Smooth muscle cell (in vitro differentiated cells): ENCODE measurements around the gene PLXNA4. TPM values are rescaled to one million over a fixed set of nuclear protein-coding genes. Genes with fewer than 3 reads are reported as not detected.

Experiments
- DNase-seq: peaks from one replicate; lab custom pipeline; 2025; ENCODE audit not compliant: unreplicated experiment; lab: John Stamatoyannopoulos, UW
- H2AFZ ChIP-seq: fragments of 200-600 bp; sonication (generic); 2 replicates; pipeline ENCODE4 v1.6.0; 2016; ENCODE audit warnings: antibody characterized with exemption, low read depth, mild to moderate bottlenecking
- H3F3A ChIP-seq: fragments of 200-600 bp; sonication (generic); 2 replicates; pipeline ENCODE4 v1.6.0; 2017; ENCODE audit warnings: antibody characterized with exemption, low read depth
- H3K27ac ChIP-seq: fragments of 200-600 bp; sonication (generic); 2 replicates; pipeline ENCODE4 v1.5.1; 2016; ENCODE audit warnings: low read depth, mild to moderate bottlenecking
- H3K27me3 ChIP-seq: fragments of 200-600 bp; sonication (generic); 2 replicates; pipeline ENCODE4 v1.6.1; 2016; ENCODE audit warnings: low read depth, mild to moderate bottlenecking
- H3K36me3 ChIP-seq: fragments of 200-600 bp; sonication (generic); 2 replicates; pipeline ENCODE4 v1.5.1; 2016; ENCODE audit warnings: low read depth
- H3K4me1 ChIP-seq: fragments of 200-600 bp; sonication (generic); 2 replicates; pipeline ENCODE4 v1.5.1; 2016; ENCODE audit warnings: low read depth
- H3K4me2 ChIP-seq: fragments of 200-600 bp; sonication (generic); 2 replicates; pipeline ENCODE4 v1.6.0; 2016; ENCODE audit warnings: mild to moderate bottlenecking
- H3K4me3 ChIP-seq: fragments of 200-600 bp; sonication (generic); 2 replicates; pipeline ENCODE4 v1.5.1; 2016; ENCODE audit warnings: mild to moderate bottlenecking
- H3K79me2 ChIP-seq: fragments of 200-600 bp; sonication (generic); 2 replicates; pipeline ENCODE4 v1.6.0; 2016; ENCODE audit warnings: low read depth, mild to moderate bottlenecking
- H3K9ac ChIP-seq: fragments of 200-600 bp; sonication (generic); 2 replicates; pipeline ENCODE4 v1.6.0; 2016; ENCODE audit warnings: low read depth
- H3K9me3 ChIP-seq: fragments of 200-600 bp; sonication (generic); replicated peaks from 2 replicates; pipeline ENCODE4 v1.5.1; 2016; ENCODE audit warnings: low read depth
- H4K20me1 ChIP-seq: fragments of 200-600 bp; sonication (generic); 2 replicates; pipeline ENCODE4 v1.6.0; 2016; ENCODE audit warnings: low read depth
- WGBS: methylation state at CpG from one replicate; pipeline ENCODE4 v1.1.7; 2016; ENCODE audit warnings: low lambda C conversion rate; 5-methylcytosine and 5-hydroxymethylcytosine counted together
- polyA plus RNA-seq: library from polyadenylated mRNA; unstranded; fragments of >200 nt; fragmentation: Nextera tagmentation; extraction: Ambion mirVana; gene quantifications from 2 replicates; pipeline ENCODE4 v1.2.1, GENCODE V29; 2016
- total RNA-seq: library from RNA; depleted of rRNA; stranded (reverse); fragments of >200 nt; gene quantifications from 2 replicates; pipeline ENCODE4 v1.2.3, GENCODE V29; 2014
- TF ChIP-seq, protein P1 (sequence below): fragments of 200-600 bp; sonication (generic); IDR thresholded peaks from 2 replicates; pipeline ENCODE4 v1.5.1; 2017; ENCODE audit warnings: borderline replicate concordance, mild to moderate bottlenecking, antibody characterized with exemption; ENCODE audit not compliant: insufficient read depth, poor library complexity, severe bottlenecking

The PLXNA4 gene
- total and polyA plus RNA-seq, 2 experiments from 2014 or later, result 8.5 to 9.9 TPM

DNA sequence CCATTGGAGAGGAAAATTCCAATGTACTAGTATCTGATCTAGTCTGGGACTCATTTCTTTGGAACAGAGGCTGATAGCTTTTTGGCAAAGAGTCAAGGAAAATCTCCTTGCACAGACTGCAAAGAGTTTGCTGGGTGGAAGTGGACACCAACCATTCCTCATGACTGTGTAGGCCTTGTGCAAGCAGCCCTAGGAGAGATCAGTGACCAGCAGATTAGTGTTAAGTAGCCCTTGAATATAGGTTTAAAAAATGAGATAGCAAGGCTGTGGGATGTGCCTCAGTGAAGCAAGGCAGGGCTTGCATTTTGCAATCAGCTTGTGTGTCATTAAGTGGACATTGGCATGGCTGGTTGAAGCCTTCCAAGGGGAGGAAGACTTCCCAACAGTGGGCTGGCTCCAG lies 341.6 kb downstream of the PLXNA4 start:
- H3K9ac ChIP-seq, result no peak overlapping the region
- H3K27me3 ChIP-seq, result no peaks in the 10 kb centered on the region
- no peaks in the 10 kb centered on the region for H3K9me3 ChIP-seq
- H3K4me1 ChIP-seq, result peaks cover 14% of the 10 kb centered on the region
- H3K27ac ChIP-seq, result no peak overlapping the region
- H4K20me1 ChIP-seq, result no peaks in the 10 kb centered on the region
- no peak overlapping the region for H3K4me3 ChIP-seq
- TF ChIP-seq, protein P1, sequence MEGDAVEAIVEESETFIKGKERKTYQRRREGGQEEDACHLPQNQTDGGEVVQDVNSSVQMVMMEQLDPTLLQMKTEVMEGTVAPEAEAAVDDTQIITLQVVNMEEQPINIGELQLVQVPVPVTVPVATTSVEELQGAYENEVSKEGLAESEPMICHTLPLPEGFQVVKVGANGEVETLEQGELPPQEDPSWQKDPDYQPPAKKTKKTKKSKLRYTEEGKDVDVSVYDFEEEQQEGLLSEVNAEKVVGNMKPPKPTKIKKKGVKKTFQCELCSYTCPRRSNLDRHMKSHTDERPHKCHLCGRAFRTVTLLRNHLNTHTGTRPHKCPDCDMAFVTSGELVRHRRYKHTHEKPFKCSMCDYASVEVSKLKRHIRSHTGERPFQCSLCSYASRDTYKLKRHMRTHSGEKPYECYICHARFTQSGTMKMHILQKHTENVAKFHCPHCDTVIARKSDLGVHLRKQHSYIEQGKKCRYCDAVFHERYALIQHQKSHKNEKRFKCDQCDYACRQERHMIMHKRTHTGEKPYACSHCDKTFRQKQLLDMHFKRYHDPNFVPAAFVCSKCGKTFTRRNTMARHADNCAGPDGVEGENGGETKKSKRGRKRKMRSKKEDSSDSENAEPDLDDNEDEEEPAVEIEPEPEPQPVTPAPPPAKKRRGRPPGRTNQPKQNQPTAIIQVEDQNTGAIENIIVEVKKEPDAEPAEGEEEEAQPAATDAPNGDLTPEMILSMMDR, result no peak
- no peak overlapping the region for H2AFZ ChIP-seq
- H3K4me2 ChIP-seq, result no peak overlapping the region
- no peaks in the 10 kb centered on the region for H3K36me3 ChIP-seq
- H3F3A ChIP-seq, result no peaks in the 10 kb centered on the region
- no peak for DNase-seq
- H3K79me2 ChIP-seq, result no peaks in the 10 kb centered on the region

DNA sequence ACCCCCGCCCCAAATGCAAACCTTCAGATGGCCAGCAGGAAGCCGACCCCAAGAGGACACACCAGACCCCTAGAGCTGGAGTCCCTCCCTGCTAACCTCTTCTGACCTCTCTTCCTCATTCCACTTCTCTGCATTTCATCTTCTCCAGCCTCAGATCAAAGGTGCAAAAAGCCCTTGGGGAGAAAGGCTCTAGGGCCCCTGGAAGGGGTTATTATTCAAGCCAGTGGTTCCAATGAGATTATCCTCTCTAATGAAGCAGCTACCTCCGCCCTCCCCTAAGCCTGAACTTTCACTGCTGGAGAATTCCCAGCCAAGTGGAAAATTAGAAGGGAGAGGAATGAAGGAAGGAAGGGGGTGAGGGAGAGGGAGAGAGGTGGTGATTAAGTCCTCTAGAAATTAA lies 343.9 kb downstream of the PLXNA4 start:
- Histone ChIP-seq H3K4me2 (no peak overlapping the region), H3K4me1 (peaks cover 14% of the 10 kb centered on the region), H3K79me2 (no peaks in the 10 kb centered on the region)

DNA sequence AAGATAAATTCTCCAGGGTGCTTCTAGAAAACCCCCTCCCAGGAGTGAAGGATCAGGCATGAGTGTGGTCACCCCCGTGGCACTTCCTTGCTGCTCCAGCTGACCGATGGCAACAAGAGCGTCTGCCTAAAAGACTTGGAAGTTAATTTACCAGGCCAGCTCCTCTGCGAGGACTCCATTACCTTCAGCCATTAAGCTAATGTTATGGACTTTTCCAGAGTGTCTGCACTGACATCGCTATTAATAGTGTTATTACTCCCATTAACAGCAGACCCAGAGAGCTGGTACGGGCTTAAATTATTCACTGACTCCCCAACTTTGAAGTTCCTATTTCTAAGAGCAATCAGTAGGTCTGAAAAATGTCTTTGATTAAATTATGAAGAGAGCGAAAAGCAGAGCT lies 345.8 kb downstream of the PLXNA4 start:
- Histone ChIP-seq H3K36me3 (no peaks in the 10 kb centered on the region), H4K20me1 (no peaks in the 10 kb centered on the region), H3K4me2 (no peak overlapping the region), H3K9ac (no peak overlapping the region), H2AFZ (no peak overlapping the region), H3F3A (no peaks in the 10 kb centered on the region), H3K27ac (no peak overlapping the region), H3K79me2 (no peaks in the 10 kb centered on the region), H3K4me3 (no peak overlapping the region), H3K9me3 (no peaks in the 10 kb centered on the region), H3K27me3 (no peaks in the 10 kb centered on the region), H3K4me1 (peaks cover 14% of the 10 kb centered on the region)
- 84% methylated on average over 7 of the region's 7 CpGs for WGBS
- no peak for DNase-seq
- TF ChIP-seq, protein P1, result no peak

More for the DNA sequence above, 343.9 kb downstream of the PLXNA4 start:
- Histone ChIP-seq H3K36me3 (no peaks in the 10 kb centered on the region), H3K4me3 (no peak overlapping the region), H2AFZ (no peak overlapping the region), H4K20me1 (no peaks in the 10 kb centered on the region), H3K9me3 (no peaks in the 10 kb centered on the region), H3K27ac (no peak overlapping the region), H3K27me3 (no peaks in the 10 kb centered on the region), H3K9ac (no peak overlapping the region), H3F3A (no peaks in the 10 kb centered on the region)
- no peak for DNase-seq
- TF ChIP-seq, protein P1, result no peak
- 94% methylated on average over 3 of the region's 3 CpGs for WGBS

DNA sequence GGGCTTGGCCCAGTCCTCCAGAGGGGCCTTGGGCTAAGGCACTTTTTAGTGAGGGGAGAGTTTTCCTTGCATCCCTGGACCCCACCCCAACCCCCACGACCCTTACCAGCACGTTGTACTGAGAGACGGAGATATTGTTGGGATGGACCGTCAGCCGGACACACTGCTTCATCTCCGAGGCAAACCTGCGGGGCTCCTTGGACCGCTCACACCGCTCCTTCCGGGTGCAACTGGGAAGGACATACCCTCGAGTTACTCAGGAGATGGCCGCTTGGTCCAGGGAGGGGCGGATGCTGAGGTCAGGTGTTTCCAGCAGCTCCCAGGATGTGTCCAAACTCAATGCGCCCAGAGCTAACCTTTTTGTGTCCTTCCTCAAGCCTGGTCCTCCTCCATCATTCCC lies 348.0 kb downstream of the PLXNA4 start:
- Histone ChIP-seq H3K9me3 (no peaks in the 10 kb centered on the region), H3K79me2 (no peaks in the 10 kb centered on the region), H4K20me1 (no peaks in the 10 kb centered on the region), H3K9ac (no peak overlapping the region), H3K27me3 (no peaks in the 10 kb centered on the region), H3K27ac (no peak overlapping the region), H3K36me3 (no peaks in the 10 kb centered on the region), H3K4me3 (no peak overlapping the region), H2AFZ (no peak overlapping the region), H3F3A (no peaks in the 10 kb centered on the region), H3K4me1 (peaks cover 14% of the 10 kb centered on the region), H3K4me2 (no peak overlapping the region)
- DNase-seq, result no peak
- WGBS, result 94% methylated on average over 14 of the region's 14 CpGs
- TF ChIP-seq, protein P1, result no peak
